Retinal pigment epithelial cell (primary cell): ENCODE results near the gene MED13L.
A peak's percentile ranks its signal among the peaks of the same experiment; 100 is the strongest.

Experiments used
- DNase-seq: peaks from one replicate; pipeline ENCODE4 v3.0.0-alpha.2; 2010; ENCODE audit warnings: low read depth
- H3K4me3 ChIP-seq: 2 replicates; pipeline ENCODE4 v1.5.1; 2011; ENCODE audit warnings: mild to moderate bottlenecking, low read length, control low read depth, moderate library complexity
- TF ChIP-seq, protein P1 (sequence below): conservative IDR thresholded peaks from 2 replicates; pipeline ENCODE4 v1.5.1; 2011; ENCODE audit warnings: low read depth, low read length, control low read depth, inconsistent platforms

Gene MED13L

DNA sequence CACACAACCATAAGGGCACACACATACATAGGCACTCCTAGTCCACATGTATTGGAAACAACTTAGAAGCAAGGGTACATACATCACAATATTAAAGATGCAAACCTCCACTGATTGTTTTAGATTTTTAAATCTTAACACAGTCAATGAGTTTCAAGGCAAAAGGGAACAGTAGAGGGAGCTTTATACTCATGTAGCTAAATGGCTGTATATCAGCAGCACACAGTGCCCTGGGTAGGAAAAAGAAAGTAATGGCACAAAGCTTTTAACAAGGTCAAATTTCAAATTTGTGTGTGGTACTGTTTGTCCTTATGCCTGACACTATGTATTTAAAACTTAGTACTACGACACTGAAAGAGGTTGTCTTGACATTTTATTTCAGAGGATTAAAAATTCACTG is 262.0 kb downstream of the MED13L start:
- DNase-seq = no peak
- TF ChIP-seq, protein P1, sequence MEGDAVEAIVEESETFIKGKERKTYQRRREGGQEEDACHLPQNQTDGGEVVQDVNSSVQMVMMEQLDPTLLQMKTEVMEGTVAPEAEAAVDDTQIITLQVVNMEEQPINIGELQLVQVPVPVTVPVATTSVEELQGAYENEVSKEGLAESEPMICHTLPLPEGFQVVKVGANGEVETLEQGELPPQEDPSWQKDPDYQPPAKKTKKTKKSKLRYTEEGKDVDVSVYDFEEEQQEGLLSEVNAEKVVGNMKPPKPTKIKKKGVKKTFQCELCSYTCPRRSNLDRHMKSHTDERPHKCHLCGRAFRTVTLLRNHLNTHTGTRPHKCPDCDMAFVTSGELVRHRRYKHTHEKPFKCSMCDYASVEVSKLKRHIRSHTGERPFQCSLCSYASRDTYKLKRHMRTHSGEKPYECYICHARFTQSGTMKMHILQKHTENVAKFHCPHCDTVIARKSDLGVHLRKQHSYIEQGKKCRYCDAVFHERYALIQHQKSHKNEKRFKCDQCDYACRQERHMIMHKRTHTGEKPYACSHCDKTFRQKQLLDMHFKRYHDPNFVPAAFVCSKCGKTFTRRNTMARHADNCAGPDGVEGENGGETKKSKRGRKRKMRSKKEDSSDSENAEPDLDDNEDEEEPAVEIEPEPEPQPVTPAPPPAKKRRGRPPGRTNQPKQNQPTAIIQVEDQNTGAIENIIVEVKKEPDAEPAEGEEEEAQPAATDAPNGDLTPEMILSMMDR = peak; percentile 60
- H3K4me3 ChIP-seq = no peak overlapping the region

DNA sequence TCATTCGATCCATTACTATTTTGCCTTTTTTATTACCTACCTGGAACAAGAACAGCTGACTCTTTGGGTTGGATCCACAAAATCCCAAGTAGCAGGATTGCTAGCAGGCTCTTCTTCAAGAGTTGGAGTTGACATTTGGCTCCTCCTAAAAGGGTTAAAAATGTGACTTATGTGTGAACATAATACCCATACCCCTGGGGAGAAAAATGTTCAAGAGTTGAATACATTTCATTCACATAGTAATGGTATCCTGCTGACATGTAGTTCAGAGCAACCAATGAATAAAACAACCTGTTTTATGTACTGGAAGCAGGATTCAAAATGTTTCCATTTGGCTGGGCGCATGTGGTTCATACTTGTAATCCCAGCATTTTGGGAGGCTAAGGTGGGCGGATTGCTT is 264.7 kb downstream of the MED13L start:
- H3K4me3 ChIP-seq = no peak overlapping the region
- TF ChIP-seq, protein P1 = no peak
- no peak for DNase-seq

DNA sequence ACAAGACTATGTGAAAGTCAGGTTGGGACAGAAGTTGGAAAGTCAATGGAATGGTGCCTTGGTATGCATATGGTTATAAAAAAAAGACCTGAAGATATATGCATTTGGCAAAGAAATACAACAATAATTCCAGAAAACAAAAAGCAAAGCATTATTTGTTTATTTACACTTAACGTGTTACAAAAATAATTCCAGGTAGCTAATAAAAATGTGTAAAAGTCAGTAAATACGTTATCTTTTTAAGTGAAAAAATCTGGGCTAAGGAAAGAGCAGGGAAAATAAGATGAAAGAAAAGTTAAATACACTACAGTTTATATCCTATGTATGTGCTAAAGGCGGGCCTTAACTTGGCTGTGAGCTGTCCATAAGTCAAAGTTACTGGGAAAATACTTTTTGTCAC is 266.3 kb downstream of the MED13L start:
- TF ChIP-seq, protein P1 = no peak
- no peak overlapping the region for H3K4me3 ChIP-seq
- DNase-seq = no peak

DNA sequence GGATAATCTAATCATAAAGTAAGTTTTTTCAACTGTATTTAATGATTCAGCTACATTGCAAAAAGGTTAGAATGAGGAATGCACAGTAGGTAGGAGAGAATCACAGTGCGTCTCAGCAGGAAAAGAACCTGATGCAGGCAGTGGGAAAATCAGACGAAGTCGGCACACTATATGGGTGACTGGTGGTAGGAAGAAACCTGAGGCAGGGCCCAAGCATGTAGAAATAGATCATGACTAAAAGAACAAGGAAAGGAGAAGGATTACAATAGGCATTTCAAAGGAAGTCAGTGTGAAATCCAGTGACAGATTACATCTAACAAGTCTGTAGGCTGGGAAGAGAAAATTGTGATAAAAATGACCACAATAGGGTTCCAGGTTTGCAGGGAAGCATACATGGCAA is 267.0 kb downstream of the MED13L start:
- TF ChIP-seq, protein P1 = no peak
- H3K4me3 ChIP-seq = no peak overlapping the region
- no peak for DNase-seq

DNA sequence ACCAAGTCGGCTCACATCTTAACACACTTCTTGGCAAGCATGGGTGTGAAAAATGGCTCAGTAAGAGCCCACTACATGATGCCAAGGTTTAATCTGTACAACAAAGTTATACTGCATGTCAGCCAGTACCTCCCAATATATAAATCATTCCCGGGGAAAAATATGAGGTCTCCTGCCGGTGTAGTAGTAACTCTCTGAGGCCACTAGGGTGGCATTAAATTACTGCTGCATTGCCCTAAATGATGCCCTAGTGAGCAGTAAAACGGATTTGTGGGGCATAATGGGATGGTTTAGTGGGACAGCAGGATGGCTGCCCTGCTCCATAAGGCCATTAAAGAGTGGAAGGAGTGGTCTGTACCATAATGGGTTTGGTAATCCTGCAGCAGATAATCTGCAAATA is 267.7 kb downstream of the MED13L start:
- H3K4me3 ChIP-seq = no peak overlapping the region
- TF ChIP-seq, protein P1 = peak; percentile 48
- no peak for DNase-seq

DNA sequence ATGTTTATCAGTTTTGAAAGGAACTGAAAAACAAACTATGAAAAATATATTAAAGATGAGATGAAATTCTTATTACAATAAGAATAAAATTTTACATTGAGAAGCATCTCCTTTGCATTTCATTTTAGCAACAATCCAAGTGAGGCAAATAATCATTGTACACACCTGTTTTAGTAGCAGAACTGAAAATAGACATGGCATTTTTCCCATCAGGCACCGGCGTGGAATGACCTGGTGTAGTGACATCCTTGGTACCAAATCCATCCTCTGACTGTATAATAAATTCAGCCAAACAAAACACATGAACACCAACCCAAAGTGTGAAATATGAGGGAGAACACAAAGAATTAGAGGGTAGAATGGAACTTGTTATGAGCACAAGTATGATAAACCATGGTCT is 271.4 kb downstream of the MED13L start:
- no peak for DNase-seq
- TF ChIP-seq, protein P1 = no peak
- H3K4me3 ChIP-seq = no peak overlapping the region

DNA sequence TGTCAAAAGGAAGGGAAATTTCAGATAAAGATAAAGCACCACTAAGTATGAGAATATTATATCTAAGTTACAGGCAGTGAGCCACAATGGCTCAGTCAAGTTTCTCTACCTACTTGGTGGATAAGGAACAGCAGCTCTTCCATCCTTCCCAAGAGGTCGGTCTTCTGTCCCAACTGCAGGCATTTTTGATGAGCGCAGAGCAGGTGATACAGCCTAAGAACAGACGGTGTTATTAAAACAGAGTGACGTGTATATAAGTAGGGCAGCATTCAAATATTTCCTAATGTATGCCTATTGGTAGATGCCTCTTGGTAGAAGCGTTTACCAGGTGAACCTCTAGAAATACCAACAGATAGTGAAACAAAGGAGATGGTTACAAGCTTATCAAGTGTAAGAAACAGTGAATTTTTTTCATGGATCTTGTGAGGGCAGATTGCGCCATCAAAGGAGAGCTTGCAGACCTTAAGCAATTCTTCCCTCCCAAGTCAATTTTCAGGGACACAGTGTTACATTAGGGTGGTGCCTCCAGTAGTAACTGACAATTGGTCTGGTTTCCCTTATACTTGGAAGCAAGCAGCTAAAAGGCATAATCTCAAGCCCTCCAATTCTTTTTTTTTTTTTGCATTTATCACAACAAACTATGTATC is 274.5 kb downstream of the MED13L start:
- no peak for DNase-seq
- TF ChIP-seq, protein P1 = no peak
- no peak overlapping the region for H3K4me3 ChIP-seq
